ENCODE measurements around the gene LRG1.

Gene LRG1

GRCh38 chr19:4539693-4540581 lies at the start of gene LRG1:
Gene LRG1 (minus strand): TSS chr19:4540036. CDS start chr19:4540013, 23 bp downstream.
- no peak for DNase-seq

DNA sequence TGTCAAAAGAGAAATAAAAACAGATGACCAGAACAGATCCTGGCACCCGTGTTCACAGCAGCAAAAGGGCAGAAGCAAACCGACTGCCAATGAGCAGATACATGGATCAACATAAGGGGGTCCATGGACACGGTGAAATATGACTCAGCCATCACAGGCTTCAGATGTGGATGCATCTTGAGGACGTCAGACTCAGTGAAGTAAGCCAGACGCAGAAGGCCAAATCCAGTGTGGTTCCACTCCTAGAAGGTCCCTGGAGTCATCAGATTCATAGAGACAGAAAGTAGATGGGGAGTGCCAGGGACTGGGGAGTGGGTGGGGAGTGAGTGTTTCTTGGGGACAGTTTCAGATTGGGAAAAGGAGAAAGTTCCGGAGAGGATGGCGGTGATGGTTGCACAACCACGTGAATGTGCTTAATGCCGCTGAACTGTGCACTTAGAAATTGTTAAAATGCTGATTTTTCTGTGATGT lies 48.5 kb upstream of the LRG1 start:
- DNase-seq, result no peak

GRCh38 chr19:4587527-4587926 lies 47.7 kb upstream of the LRG1 start:
- DNase-seq, result no peak

GRCh38 chr19:4586691-4587090 lies 46.9 kb upstream of the LRG1 start:
- DNase-seq, result no peak

- DNase-seq, result no peak
Measured at GRCh38 chr19:4586245-4586644, 46.4 kb upstream of the LRG1 start.

GRCh38 chr19:4585556-4585955 lies 45.7 kb upstream of the LRG1 start:
- no peak for DNase-seq

- no peak for DNase-seq
Measured at GRCh38 chr19:4584670-4585460, 45.0 kb upstream of the LRG1 start.

DNA sequence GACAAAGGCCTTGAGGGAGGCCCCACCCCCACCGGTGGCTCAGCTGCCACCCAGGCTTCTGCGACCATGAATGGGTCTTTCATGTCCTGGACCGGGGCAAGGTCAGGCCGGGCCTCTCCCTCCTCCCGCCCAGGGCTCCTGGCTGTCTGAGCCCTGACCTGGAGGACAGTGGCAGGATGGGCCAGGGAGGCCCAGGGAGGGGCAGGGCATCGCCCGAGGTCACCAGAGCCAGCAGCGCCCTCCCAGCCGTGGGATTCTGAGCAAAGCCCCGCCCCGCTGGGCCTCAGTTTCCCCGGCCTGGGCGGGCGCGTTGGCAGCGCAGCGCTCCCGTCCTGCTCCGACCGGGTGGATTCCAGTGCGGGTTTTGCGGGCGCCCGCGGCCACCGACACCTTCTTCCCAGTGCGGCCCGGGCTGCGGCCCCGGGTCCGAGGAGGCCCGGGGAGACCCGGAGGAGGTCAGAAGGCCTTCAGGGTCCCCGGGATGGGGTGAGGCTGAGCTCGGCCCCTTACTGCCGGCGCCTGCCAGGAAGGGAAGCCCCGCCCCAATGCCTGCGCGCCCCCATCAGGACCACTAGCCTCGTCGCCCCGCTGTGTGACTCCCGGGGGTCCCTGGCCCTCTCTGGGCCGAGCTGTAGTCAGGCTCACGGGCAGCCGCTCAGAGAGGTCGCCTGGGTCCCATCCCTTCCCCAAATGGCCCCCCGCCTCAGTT lies 44.3 kb upstream of the LRG1 start:
- DNase-seq, result no peak

GRCh38 chr19:4582980-4583842 lies 43.4 kb upstream of the LRG1 start:
- no peak for DNase-seq

- DNase-seq, result no peak
Measured at GRCh38 chr19:4581666-4582553, 42.1 kb upstream of the LRG1 start.

DNA sequence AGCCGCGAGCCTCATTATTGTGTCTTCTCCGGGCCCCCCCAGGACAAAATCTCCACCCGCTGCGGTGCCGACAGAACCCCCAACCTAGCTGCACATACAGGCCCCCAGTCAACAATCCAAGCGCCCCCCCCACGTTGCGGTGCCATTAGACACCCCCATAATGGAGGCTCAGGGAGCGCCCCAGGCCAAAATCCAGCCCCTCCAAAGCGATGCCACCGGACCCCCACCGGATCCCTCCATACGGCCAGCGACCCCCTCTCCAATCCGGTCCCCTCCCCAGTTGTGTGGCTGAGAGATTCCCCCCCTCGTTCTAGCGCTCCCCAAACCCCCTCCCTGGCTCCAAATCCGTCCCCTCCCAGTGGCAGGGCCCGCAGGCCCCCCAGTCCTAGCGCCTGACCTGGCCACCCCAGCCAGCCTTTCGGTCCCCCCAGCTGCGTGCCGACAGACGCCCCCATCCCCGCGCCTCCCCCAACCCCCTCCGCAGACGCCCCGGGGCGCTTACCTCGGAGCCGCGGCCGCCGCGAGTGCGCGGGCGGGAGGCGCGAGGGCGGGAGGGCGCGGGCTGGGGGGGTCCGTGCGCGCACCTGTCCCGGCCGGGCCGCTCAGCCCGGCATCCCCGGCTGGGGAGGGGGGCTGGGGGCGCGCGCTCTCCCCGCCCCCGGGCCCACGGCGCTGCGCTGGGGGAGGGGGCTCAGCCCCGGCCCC lies 41.3 kb upstream of the LRG1 start:
- DNase-seq, result no peak

DNA sequence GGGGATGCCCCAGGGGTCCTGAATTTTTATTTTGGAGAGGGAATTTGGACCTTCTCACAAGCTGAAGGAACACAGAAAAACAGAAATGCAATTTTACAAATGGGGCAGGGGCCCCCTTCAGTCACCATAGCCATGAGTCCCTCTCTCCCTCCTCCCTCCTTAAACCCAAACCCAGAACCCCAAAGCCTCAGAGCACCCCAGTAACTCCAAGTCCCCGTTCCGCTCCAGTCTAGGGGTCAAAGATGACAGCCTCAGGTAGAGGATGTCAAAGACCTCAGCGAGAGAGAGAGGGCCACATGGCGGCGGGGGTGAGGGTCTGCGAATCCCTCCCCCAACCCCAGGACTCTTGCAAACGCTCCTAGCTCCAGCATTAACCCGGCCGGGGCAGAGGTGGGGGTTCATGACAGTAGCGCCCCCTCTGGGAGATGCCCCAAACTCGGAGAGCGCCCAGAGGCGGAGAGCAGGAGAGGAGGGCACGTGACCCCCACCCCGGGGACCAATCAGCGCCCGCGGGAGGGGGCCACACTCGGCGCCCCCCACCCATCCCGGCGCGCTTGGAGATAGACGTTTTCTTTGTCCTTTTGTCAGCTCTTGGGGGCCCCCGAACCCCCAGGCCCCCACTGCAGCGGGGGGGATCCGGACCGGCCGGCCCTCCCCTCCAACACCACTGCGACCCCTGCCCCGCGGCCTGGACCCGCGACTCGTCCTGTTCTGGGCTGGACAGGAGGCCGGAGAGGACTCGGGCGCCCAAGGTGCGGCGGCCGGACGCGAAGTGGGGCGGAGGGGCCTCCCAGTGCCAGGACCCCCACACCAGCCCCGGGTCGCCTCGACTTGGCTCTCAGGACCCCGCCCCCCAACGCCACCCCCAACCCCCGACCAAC lies 40.4 kb upstream of the LRG1 start:
- DNase-seq, result no peak

DNA sequence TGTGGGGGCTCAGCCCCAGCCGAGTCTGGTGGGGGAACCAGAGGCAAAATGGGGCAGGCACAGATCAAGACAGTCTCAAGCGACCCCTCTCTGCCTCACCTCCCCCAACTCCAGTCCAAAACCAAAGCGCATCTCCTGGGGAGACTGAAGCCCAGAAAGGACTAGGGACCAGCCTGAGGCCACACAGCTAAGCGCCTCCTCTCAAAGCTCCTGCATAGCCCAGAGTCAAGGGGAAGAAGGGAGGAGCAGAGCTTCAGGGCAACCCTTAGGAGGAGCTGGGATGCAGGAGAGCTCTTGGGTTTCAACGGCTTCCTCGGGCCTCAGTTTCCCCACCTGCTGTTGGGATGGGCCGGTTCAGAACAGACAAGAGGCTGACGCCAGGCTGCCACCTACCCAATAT lies 39.6 kb upstream of the LRG1 start:
- DNase-seq, result no peak

DNA sequence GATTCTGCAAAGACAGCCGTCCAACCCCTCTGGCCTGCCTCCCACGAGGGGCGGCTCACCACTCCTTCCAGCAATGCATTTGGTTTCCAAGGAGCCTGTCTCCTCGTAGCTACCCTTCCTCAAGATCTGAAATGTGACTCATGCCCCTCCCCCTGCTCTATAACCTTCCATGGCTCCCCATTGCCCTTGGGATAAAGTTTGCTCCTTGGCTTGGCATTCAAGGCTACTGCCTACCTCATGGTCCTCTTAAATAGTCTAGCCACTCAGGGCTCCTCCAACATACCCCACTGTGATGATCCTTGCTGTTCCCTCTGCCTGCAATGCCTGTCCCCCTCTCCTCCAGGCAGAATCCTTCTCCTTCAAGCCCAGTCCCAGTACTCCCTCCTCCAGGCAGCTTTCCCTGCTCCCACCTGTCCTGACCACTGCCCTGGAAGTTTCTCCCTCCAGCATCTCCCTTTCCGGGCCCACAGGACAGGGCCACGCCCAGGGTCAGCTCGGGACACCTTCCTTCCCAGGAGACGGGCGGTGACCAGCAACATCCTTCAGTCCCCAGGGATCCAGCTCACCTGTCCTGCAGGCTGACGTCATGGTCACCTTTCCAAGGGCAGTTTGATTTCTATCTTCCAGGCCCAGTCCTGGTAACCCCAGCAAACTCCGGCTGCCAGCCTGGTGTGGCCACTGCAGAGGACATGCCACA lies 38.9 kb upstream of the LRG1 start:
- no peak for DNase-seq

DNA sequence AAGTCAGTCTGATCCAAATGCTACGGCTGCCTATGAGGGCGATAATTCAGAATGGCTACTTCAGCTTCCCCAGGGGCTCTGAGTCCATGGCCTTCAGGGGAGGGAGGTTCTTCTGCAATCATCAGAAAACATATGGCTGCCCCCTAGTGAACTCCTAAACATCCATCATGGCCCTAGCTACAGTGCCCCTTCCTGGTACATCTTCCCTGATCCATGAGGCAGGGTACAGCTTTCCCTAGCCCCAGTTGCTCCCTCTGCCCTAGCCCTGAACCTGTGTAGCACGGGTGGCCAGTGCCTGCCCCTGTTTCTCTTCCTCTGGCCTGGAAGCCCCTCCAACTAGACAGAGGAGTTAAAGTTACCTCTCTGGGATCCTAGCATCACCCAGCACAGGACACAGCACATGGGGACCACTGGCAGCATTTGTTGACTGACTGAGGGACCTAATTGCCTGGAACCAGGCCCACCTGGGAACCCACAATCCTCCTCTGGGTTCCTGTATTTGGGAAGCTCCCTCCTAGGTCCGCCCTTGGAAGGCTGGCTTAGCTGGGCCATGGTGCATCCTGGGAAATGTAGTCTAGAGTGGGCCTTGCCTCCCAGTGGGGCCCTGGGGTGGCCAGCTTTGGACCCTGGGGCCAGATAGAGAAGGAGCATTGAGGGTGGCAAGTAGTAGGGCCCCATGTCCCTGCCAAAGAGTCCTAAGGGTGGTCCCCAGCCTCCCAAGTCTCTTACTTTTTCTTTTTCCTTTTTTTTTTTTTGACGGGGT lies 37.4 kb upstream of the LRG1 start:
- no peak for DNase-seq

DNA sequence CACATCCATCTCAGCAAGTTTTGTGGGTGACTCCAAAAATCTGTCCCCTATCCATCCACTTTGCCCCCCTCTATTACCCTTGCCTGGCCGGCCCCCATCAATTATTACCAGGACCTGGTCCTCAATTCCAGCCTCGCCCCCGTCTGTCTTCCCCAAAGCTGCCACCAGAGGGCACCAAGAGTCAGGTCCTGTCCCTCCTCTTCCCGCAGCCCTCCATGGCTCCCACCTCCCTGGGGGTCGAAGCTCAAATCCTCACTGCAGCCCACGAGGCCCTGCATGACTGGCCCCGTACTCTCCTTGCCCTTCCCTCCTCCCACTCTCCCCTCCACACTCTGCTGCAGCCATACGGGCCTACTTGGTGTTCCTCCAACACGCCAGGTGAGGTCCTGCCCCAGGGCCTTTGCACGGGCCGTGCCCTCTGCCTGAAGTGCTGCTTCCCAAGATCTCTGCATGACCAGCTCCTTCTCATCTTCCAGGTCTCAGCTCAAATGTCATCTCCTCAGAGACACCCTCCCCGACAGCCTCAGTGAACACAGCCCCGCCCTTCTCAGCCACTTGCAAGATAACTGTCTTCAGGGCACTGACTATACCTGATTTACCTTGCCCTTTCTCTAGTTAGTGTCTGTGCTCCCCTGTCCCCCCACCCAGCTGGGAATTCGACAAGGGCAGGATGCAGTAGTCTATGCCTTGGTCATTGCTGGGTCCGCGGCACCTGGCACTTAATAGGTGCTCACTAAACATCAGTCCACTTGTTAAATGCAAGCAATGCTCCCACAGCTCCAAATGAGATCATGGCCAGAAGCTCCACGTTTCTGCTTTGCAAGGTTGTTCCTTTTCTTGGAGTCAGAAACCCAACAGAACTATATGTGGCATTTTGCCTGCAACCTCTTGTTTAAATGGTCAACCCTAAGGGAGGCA lies 36.4 kb upstream of the LRG1 start:
- DNase-seq, result peak; percentile 46
